ENCODE data around the gene SAP130. TPM values are rescaled to one million over a fixed set of nuclear protein-coding genes. Genes with fewer than 3 reads are reported as not detected.
A peak's percentile ranks its signal among the peaks of the same experiment; 100 is the strongest.

Gene SAP130
- total RNA-seq, 1 donor: 15.2 TPM

- TF ChIP-seq CTCF (IDR thresholded peaks at IDR 0.05; ENCODE audit: insufficient read depth, low read length): no peak
- H3K4me3 ChIP-seq (ENCODE audit: low read depth, low read length): no peak overlapping the region
- DNase-seq (ENCODE audit: low read depth): peak; percentile 68
These were observed 74.6 kb downstream of the SAP130 start for GRCh38 chr2:127953128-127953718.

- no peak overlapping the region for H3K4me3 ChIP-seq (ENCODE audit: low read depth, low read length)
- no peak for DNase-seq (ENCODE audit: low read depth)
- TF ChIP-seq CTCF (IDR thresholded peaks at IDR 0.05; ENCODE audit: insufficient read depth, low read length): no peak
These were observed 76.8 kb downstream of the SAP130 start for GRCh38 chr2:127951026-127951425.

- no peak overlapping the region for H3K4me3 ChIP-seq (ENCODE audit: low read depth, low read length)
- no peak for DNase-seq (ENCODE audit: low read depth)
- TF ChIP-seq CTCF (IDR thresholded peaks at IDR 0.05; ENCODE audit: insufficient read depth, low read length): no peak
These were observed 77.6 kb downstream of the SAP130 start for GRCh38 chr2:127950264-127950663.

GRCh38 chr2:127945281-127945680 lies 82.6 kb downstream of the SAP130 start:
- no peak for DNase-seq (ENCODE audit: low read depth)
- no peak for TF ChIP-seq CTCF (IDR thresholded peaks at IDR 0.05; ENCODE audit: insufficient read depth, low read length)
- H3K4me3 ChIP-seq (ENCODE audit: low read depth, low read length): no peak overlapping the region

GRCh38 chr2:127943186-127943585 lies 84.7 kb downstream of the SAP130 start:
- no peak overlapping the region for H3K4me3 ChIP-seq (ENCODE audit: low read depth, low read length)

GRCh38 chr2:127942002-127942401 lies 85.9 kb downstream of the SAP130 start:
- DNase-seq (ENCODE audit: low read depth): peak; percentile 5
- H3K4me3 ChIP-seq (ENCODE audit: low read depth, low read length): no peak overlapping the region
- TF ChIP-seq CTCF (IDR thresholded peaks at IDR 0.05; ENCODE audit: insufficient read depth, low read length): no peak

More at GRCh38 chr2:127943186-127943585, 84.7 kb downstream of the SAP130 start:
- DNase-seq (ENCODE audit: low read depth): no peak
- TF ChIP-seq CTCF (IDR thresholded peaks at IDR 0.05; ENCODE audit: insufficient read depth, low read length): no peak

- DNase-seq (ENCODE audit: low read depth): no peak
- no peak for TF ChIP-seq CTCF (IDR thresholded peaks at IDR 0.05; ENCODE audit: insufficient read depth, low read length)
These were observed 86.4 kb downstream of the SAP130 start for GRCh38 chr2:127941461-127941860.

More at GRCh38 chr2:127941461-127941860, 86.4 kb downstream of the SAP130 start:
- H3K4me3 ChIP-seq (ENCODE audit: low read depth, low read length): no peak overlapping the region

Measured in fibroblast of the aortic adventitia (primary cell).